ENCODE data around the gene RAVER2. TPM values are rescaled to one million over a fixed set of nuclear protein-coding genes. Genes with fewer than 3 reads are reported as not detected.
"Not testable (repeated sequence)": the region's sequence is repeated elsewhere in the genome, so short reads cannot be mapped to it uniquely, and the experiment has no call there.

Gene RAVER2
- total RNA-seq, 2 experiments from 2014 or later = 2.6 to 3.1 TPM

DNA sequence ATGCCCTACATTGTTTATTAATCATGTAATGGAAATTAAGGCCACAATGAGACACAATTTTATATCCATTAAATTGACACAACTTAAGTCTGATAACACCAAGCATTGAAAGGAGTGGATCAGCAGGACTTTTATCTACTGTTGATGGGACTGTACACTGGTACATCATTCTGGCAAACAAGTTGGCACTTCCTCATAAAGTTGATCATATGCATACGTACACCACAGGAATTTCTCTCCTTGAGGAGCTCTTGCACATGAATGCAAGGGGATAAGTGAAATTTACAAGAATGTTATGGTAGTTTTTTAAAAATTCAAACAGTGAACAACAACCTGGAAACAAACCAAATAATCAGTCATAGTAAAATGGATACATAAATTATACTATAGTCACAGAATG is 20.1 kb downstream of the RAVER2 start:
- no peak for ATAC-seq
- Mint-ChIP-seq H3K36me3 (ENCODE audit: low read depth) (no peaks in the 10 kb centered on the region), H3K9me3 (no peaks in the 10 kb centered on the region), H3K27ac (no peak overlapping the region), H3K27me3 (no peaks in the 10 kb centered on the region), H3K4me1 (ENCODE audit: low read depth) (peaks cover 2% of the 10 kb centered on the region), H3K4me3 (no peak overlapping the region)
- ChIA-PET CTCF (interaction anchor here (0.9 kb wide), 1 partner anchor 12 kb away, joined by 3 read pairs; no protein-coding TSS in a partner anchor), POLR2A (no interaction called here)
- intact Hi-C loops (cut with micrococcal nuclease) = no loop called here
- DNase-seq = no peak
- TF ChIP-seq, protein P1, sequence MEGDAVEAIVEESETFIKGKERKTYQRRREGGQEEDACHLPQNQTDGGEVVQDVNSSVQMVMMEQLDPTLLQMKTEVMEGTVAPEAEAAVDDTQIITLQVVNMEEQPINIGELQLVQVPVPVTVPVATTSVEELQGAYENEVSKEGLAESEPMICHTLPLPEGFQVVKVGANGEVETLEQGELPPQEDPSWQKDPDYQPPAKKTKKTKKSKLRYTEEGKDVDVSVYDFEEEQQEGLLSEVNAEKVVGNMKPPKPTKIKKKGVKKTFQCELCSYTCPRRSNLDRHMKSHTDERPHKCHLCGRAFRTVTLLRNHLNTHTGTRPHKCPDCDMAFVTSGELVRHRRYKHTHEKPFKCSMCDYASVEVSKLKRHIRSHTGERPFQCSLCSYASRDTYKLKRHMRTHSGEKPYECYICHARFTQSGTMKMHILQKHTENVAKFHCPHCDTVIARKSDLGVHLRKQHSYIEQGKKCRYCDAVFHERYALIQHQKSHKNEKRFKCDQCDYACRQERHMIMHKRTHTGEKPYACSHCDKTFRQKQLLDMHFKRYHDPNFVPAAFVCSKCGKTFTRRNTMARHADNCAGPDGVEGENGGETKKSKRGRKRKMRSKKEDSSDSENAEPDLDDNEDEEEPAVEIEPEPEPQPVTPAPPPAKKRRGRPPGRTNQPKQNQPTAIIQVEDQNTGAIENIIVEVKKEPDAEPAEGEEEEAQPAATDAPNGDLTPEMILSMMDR (IDR thresholded peaks at IDR 0.05) = no peak

DNA sequence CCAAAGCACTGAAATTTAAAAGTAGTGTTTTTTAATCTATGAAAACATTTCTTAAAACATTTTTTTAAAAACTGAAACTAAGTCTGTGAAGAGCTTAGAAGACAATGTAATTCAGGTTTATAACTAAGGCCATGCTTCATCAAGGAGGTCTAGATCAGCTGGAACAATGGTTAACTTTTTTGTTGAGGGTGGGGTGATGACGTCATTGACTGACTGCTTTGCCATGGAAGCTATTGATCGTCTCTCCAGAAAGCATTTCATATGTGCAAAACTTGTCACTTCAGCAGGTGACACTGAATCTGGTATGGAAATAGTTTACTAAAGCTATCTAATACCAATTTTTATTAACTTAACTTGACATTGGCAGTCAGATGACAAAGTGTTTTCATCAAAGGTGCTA is 21.0 kb downstream of the RAVER2 start:
- CTCF ChIA-PET = interaction anchor here (1.5 kb wide), 1 partner anchor 59 kb away, joined by 6 read pairs; no protein-coding TSS in a partner anchor

DNA sequence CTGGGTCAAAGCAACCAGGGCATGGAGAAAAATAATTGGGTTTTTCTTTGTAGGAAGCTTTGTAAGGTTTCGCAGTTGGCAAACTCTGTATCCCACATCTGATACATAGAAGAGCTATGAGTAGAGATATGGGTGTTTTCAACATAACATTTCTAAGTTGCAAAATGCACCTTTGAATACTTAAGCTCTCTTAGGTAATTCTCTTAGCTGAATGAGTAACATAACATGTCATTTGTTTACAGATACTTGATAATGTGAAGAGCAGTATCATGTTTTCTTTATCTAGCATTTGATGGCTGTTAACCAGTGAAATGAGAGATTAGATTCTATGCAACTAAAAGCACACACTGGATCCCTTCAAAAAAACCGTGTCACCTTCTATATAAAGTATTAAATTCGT is 21.6 kb downstream of the RAVER2 start:
- DNase-seq (no peak), ATAC-seq (no peak)
- Mint-ChIP-seq H3K9me3 (peaks cover 5% of the 10 kb centered on the region), H3K4me3 (no peak overlapping the region), H3K4me1 (ENCODE audit: low read depth) (peaks cover 6% of the 10 kb centered on the region), H3K27ac (no peak overlapping the region), H3K27me3 (no peaks in the 10 kb centered on the region), H3K36me3 (ENCODE audit: low read depth) (peaks cover 5% of the 10 kb centered on the region)
- POLR2A ChIA-PET = no interaction called here
- intact Hi-C loops (cut with micrococcal nuclease) = no loop called here
- CTCF ChIA-PET = interaction anchor here (1.5 kb wide), 1 partner anchor 59 kb away, joined by 6 read pairs; no protein-coding TSS in a partner anchor
- TF ChIP-seq, protein P1 (IDR thresholded peaks at IDR 0.05) = no peak

More for the DNA sequence above, 21.0 kb downstream of the RAVER2 start:
- no peak for DNase-seq
- no peak for ATAC-seq
- Mint-ChIP-seq H3K9me3 (peaks cover 3% of the 10 kb centered on the region), H3K27me3 (no peaks in the 10 kb centered on the region), H3K4me3 (no peak overlapping the region), H3K36me3 (ENCODE audit: low read depth) (peaks cover 2% of the 10 kb centered on the region), H3K27ac (no peak overlapping the region), H3K4me1 (ENCODE audit: low read depth) (peaks cover 6% of the 10 kb centered on the region)
- POLR2A ChIA-PET = no interaction called here
- TF ChIP-seq, protein P1 (IDR thresholded peaks at IDR 0.05) = no peak
- intact Hi-C loops (cut with micrococcal nuclease) = no loop called here

DNA sequence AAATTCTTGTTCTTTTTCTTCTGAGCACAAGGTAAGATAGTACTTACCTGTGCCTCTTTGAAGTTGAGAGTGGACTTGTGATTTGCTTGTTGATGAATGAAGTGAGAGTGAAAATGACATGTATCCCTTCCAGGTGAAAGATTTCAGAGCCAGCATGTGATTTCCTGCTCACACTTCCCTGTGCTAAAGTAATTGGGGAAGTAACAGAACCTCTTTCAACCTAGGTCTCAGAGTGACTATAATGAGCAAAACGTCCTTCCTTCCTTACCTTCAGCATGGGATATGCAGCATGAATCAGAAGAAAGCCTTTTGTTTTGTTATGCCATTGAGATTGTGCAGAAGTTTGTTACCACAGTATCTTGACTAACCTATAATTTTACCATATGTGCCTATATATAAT is 24.6 kb downstream of the RAVER2 start:
- Mint-ChIP-seq H3K4me1 (ENCODE audit: low read depth) (peaks cover 6% of the 10 kb centered on the region), H3K27ac (no peak overlapping the region), H3K4me3 (no peak overlapping the region), H3K9me3 (peaks cover 5% of the 10 kb centered on the region), H3K36me3 (ENCODE audit: low read depth) (peaks cover 5% of the 10 kb centered on the region), H3K27me3 (no peaks in the 10 kb centered on the region)
- ATAC-seq (no peak), DNase-seq (no peak)
- ChIA-PET POLR2A (no interaction called here), CTCF (no interaction called here)
- intact Hi-C loops (cut with micrococcal nuclease) = no loop called here
- TF ChIP-seq, protein P1 (IDR thresholded peaks at IDR 0.05) = no peak

DNA sequence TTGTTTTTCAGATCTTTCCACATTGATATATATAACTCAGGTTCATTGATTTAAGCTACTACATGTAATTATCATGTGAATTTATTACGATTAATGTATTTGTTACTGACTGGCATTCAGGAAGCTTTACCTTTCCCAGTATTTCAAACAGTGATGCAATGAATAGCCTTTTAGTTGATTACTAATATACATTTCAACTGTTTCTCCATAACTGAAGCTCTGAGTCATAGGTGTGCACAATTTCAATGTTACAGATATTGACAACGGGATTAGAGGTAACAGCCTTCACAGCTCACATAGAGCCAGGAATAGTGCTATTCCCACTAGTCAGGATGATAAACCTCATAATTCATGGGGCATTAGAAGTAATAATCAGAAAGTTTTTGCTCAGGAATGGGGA is 25.1 kb downstream of the RAVER2 start:
- Mint-ChIP-seq H3K4me3 (no peak overlapping the region), H3K36me3 (ENCODE audit: low read depth) (peaks cover 5% of the 10 kb centered on the region), H3K27ac (no peak overlapping the region), H3K9me3 (peaks cover 5% of the 10 kb centered on the region), H3K4me1 (ENCODE audit: low read depth) (peaks cover 6% of the 10 kb centered on the region), H3K27me3 (no peaks in the 10 kb centered on the region)
- TF ChIP-seq, protein P1 (IDR thresholded peaks at IDR 0.05) = no peak
- intact Hi-C loops (cut with micrococcal nuclease) = no loop called here
- POLR2A ChIA-PET = no interaction called here
- ATAC-seq = no peak
- DNase-seq = no peak
- CTCF ChIA-PET = no interaction called here

DNA sequence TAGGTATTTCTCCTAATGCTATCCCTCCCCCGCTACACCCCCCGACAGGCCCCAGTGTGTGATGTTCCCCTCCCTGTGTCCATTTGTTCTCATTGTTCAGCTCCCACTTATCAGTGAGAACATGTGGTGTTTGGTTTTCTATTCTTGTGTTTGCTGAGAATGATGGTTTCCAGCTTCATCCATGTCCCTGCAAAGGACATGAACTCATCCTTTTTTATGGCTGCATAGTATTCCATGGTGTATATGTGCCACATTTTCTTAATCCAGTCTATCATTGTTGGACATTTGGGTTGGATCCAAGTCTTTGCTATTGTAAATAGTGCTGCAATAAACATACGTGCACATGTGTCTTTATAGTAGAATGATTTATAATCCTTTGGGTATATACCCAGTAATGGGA is 28.4 kb downstream of the RAVER2 start:
- H3K27ac Mint-ChIP-seq; H3K4me1 Mint-ChIP-seq (ENCODE audit: low read depth); intact Hi-C loops (cut with micrococcal nuclease); ATAC-seq; H3K9me3 Mint-ChIP-seq; H3K36me3 Mint-ChIP-seq (ENCODE audit: low read depth); DNase-seq; H3K27me3 Mint-ChIP-seq; H3K4me3 Mint-ChIP-seq: not testable (repeated sequence)
- ChIA-PET POLR2A (interaction anchor here (0.5 to 0.6 kb wide), 2 partner anchors 236 to 377 kb away, joined by 3 read pairs; no protein-coding TSS in a partner anchor), CTCF (interaction anchor here (2.0 kb wide), 1 partner anchor 97 kb away, joined by 5 read pairs; no protein-coding TSS in a partner anchor)

Data from activated CD8-positive, alpha-beta T cell treated with anti-CD3 and anti-CD28 coated beads for 36 hours (primary cell).